ENCODE results near the gene TMEM131L. TPM values are rescaled to one million over a fixed set of nuclear protein-coding genes. Genes with fewer than 3 reads are reported as not detected.

The TMEM131L gene
- total RNA-seq, 1 donor from 2014 or later = 14.1 TPM

DNA sequence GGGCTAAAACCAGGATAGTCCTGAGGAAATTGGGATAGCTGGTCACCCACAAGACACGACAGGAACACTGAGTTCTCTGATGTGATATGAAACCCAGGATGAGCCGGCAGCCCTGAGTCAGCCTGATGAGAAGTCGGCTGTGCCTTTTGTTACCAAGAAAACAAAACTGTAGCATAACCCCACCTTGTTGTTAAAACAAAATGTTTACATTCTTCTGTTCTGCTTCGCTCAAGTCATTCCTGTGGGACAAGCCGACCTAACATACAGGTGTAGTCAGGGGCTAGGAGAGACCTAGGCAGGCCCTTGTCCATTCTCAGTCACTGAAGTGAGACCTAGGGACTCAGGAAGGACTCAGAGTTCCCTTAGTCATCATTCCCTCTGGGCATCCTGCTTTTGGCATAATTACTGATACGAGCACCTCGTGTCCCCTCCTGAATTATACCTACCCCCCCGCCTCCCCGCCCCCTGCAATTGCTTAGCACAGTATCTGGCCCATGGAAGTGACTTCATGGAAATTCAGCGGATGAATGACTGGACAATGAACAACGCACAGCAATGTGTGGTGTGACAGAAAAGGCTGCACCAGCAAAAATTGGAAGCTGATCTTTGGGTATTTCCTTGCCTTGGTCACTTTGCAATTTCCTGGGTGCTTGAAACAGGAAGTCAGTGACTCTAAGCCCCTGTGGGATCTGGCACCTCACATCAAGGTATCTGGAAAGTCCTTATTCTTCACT lies 186.1 kb downstream of the TMEM131L start:
- intact Hi-C loops (cut with DNase I) = no loop called here
- H3K27me3 ChIP-seq = no peaks in the 10 kb centered on the region
- H3K36me3 ChIP-seq = no peaks in the 10 kb centered on the region
- DNase-seq (no peak), ATAC-seq (peak; percentile 40)
- TF ChIP-seq, protein P1, sequence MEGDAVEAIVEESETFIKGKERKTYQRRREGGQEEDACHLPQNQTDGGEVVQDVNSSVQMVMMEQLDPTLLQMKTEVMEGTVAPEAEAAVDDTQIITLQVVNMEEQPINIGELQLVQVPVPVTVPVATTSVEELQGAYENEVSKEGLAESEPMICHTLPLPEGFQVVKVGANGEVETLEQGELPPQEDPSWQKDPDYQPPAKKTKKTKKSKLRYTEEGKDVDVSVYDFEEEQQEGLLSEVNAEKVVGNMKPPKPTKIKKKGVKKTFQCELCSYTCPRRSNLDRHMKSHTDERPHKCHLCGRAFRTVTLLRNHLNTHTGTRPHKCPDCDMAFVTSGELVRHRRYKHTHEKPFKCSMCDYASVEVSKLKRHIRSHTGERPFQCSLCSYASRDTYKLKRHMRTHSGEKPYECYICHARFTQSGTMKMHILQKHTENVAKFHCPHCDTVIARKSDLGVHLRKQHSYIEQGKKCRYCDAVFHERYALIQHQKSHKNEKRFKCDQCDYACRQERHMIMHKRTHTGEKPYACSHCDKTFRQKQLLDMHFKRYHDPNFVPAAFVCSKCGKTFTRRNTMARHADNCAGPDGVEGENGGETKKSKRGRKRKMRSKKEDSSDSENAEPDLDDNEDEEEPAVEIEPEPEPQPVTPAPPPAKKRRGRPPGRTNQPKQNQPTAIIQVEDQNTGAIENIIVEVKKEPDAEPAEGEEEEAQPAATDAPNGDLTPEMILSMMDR (IDR thresholded peaks at IDR 0.05) = no peak
- H3K27ac ChIP-seq = peak overlapping the region; percentile 78
- H3K4me1 ChIP-seq = peaks cover 11% of the 10 kb centered on the region
- H3K9me3 ChIP-seq = no peaks in the 10 kb centered on the region
- no peak overlapping the region for H3K4me3 ChIP-seq

DNA sequence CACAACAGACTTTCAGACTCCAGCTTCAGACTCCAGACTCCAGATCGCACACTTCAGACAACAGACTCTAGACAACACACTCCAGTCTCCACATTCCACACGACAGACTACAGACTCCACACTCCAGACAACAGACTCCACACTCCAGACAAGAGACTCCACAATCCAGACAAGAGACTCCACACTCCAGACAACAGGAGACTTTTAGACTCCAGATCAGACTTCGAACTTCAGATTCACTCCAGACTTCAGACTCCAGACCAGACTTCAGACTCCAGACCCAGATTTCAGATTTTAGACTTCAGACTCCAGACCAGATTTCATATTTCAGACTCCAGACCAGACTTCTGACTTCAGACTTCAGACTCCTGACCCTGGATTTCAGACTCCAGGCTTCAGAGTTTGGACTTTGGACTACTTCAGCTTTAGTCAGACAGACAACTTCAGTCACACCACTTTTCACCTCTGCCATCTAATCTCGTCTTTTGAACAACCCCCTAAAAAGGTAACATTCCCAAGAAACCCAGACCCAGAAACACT lies 188.9 kb downstream of the TMEM131L start:
- H3K4me1 ChIP-seq = peaks cover 18% of the 10 kb centered on the region
- no peaks in the 10 kb centered on the region for H3K36me3 ChIP-seq
- TF ChIP-seq, protein P1 (IDR thresholded peaks at IDR 0.05) = no peak
- ATAC-seq (no peak), DNase-seq (no peak)
- H3K4me3 ChIP-seq = peak overlapping the region; percentile 8
- intact Hi-C loops (cut with DNase I) = no loop called here
- no peaks in the 10 kb centered on the region for H3K9me3 ChIP-seq
- peak overlapping the region; percentile 76 for H3K27ac ChIP-seq
- H3K27me3 ChIP-seq = no peaks in the 10 kb centered on the region

DNA sequence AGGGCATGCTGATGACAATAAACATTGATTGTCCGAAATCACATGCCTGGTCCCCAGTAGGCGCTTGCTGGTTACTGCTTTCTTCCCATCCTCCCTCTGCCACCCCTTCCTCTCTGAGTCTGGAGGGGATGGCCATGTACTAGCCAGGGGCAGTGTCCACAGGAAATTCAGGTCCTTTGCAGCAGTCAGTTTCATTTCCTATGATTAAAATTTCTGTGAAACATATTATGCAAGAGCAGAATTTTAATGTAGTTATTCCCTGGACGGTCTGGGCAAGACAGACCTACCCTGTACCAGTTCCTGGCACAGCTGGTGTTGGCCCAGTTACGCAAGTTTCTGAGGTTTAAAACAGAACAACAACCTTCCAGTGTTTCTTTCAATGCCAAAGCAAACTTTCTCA lies 189.8 kb downstream of the TMEM131L start:
- ATAC-seq (peak; percentile 75), DNase-seq (no peak)
- intact Hi-C loops (cut with DNase I) = no loop called here
- TF ChIP-seq, protein P1 (IDR thresholded peaks at IDR 0.05) = no peak
- H3K4me1 ChIP-seq = peaks cover 26% of the 10 kb centered on the region
- peak overlapping the region; percentile 8 for H3K4me3 ChIP-seq
- H3K9me3 ChIP-seq = no peaks in the 10 kb centered on the region
- H3K27me3 ChIP-seq = no peaks in the 10 kb centered on the region
- no peaks in the 10 kb centered on the region for H3K36me3 ChIP-seq
- peak overlapping the region; percentile 76 for H3K27ac ChIP-seq

DNA sequence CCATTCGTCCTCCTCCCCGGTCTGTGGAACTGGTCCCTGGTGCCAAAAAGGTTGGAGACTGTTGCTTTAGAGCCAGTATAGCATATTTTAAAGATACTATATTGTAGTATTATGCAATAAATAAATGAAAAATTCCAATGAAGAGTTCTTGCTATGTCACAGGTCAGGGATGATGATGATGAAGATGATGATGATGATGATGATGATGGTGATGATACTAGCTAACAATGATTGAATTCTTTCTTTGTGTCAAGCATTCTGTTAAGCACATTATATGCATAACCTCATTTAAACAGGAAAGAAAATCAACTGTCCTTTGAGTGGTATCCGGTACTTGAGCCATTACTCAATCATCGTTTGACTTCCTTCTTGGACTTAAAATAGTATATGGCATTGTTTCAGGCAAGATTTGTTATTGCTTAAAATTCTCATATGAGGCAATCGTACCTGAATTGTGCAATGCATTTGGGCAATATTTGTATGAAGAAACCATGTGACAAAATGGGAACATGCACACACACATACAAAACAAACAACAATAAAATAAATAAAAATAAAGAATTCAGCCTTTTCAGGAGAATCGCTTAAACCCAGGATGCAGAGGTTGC lies 195.2 kb downstream of the TMEM131L start:
- Histone ChIP-seq H3K27me3 (no peaks in the 10 kb centered on the region), H3K9me3 (no peaks in the 10 kb centered on the region), H3K4me1 (peaks cover 31% of the 10 kb centered on the region), H3K36me3 (no peaks in the 10 kb centered on the region), H3K27ac (peak overlapping the region; percentile 67), H3K4me3 (no peak overlapping the region)
- intact Hi-C loops (cut with DNase I) = no loop called here
- TF ChIP-seq, protein P1 (IDR thresholded peaks at IDR 0.05) = no peak
- DNase-seq (no peak), ATAC-seq (peak; percentile 80)

DNA sequence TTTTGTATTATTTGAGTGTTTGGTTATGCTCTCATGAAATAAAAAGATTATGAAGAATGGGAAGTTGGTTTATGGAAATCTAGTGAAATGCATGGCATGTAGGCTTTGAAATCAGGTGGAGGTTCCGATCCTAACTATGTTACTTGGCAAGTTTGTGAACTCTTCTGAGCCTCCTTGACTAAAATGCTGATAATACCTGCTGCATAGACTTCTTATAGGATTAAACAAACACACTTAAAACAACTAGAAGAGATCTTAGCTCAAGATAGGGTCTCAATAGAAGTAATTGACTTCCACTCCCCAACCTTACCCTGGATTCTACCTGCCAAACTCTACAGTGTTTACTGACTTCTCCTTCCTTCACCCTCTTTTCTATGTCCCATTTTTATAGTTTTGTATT lies 195.7 kb downstream of the TMEM131L start:
- intact Hi-C loops (cut with DNase I) = no loop called here

More for the DNA sequence above, 195.7 kb downstream of the TMEM131L start:
- Histone ChIP-seq H3K4me1 (peaks cover 26% of the 10 kb centered on the region), H3K9me3 (no peaks in the 10 kb centered on the region), H3K27me3 (no peaks in the 10 kb centered on the region), H3K4me3 (no peak overlapping the region), H3K36me3 (no peaks in the 10 kb centered on the region), H3K27ac (peak overlapping the region; percentile 67)
- peak; percentile 70 for ATAC-seq
- TF ChIP-seq, protein P1 (IDR thresholded peaks at IDR 0.05) = no peak
- DNase-seq = no peak
